HCT116 (cell line): ENCODE results near the gene CTNNA2.

Experiments used
- CTCF ChIP-seq, 3 experiments: fragments of 200-600 bp in 1 of 3; sonication (generic) in 1 of 3; IDR thresholded peaks in 2 of 3; conservative IDR thresholded peaks in 1 of 3; 2 replicates each; pipeline ENCODE4 v1.5.1; 2012 to 2017; ENCODE audit warnings: low read depth in 2 of 3, low read length in 2 of 3, antibody characterized with exemption in 1 of 3, borderline replicate concordance in 1 of 3, control low read depth in 1 of 3, mild to moderate bottlenecking in 1 of 3, mixed read lengths in 1 of 3, mixed run types in 1 of 3, moderate library complexity in 1 of 3; ENCODE audit not compliant: insufficient read depth in 1 of 3
- EZH2 ChIP-seq: fragments of 200-600 bp; sonication (generic); IDR thresholded peaks from 2 replicates; pipeline ENCODE4 v1.6.1; 2017; ENCODE audit warnings: antibody characterized with exemption, mixed run types
- EZH2phosphoT487 ChIP-seq: fragments of 200-600 bp; IDR thresholded peaks from 2 replicates; pipeline ENCODE4 v1.6.1; 2018; ENCODE audit warnings: antibody characterized with exemption, borderline replicate concordance
- POLR2A ChIP-seq: IDR thresholded peaks from 2 replicates; pipeline ENCODE4 v1.7.0; 2011; ENCODE audit warnings: borderline replicate concordance; ENCODE audit not compliant: insufficient read depth, insufficient read length; ENCODE audit errors: extremely low read depth
- POLR2AphosphoS5 ChIP-seq: IDR thresholded peaks from 2 replicates; pipeline ENCODE4 v1.6.1; 2011; ENCODE audit warnings: mild to moderate bottlenecking, low read depth, low read length, moderate library complexity
- RAD21 ChIP-seq: IDR thresholded peaks from 2 replicates; pipeline ENCODE4 v1.6.1; 2012; ENCODE audit warnings: low read depth, mild to moderate bottlenecking
- SP1 ChIP-seq: IDR thresholded peaks from 2 replicates; pipeline ENCODE4 v1.6.1; 2012; ENCODE audit warnings: low read depth
- SRF ChIP-seq: IDR thresholded peaks from 2 replicates; pipeline ENCODE4 v1.6.1; 2012; ENCODE audit warnings: low read depth
- YY1 ChIP-seq: IDR thresholded peaks from 2 replicates; pipeline ENCODE4 v1.6.1; 2011; ENCODE audit warnings: low read length, low read depth, moderate library complexity, mild to moderate bottlenecking; ENCODE audit not compliant: insufficient replicate concordance; ENCODE audit errors: extremely low read depth

DNA sequence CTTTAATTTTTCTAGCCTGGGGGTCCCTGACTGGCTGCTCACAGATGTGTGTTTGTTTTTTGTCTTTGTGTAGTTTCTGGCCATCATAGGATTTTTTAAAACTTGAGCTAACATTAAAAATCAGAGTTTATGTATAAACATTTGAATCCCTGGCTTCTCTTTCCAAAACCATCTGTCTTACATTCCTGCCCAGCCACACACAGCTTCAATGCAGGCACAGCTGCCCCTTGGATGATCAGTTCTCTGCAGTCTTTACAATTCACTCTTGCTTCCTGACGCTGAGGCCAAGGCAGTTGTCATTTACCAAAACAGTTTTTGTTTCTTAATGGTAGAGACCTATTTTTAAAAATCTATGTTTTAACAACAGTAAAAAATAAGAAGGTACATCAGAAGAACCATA lies 960.9 kb downstream of the CTNNA2 start:
- TF ChIP-seq POLR2A (no peak), CTCF (IDR thresholded peaks at IDR 0.05 in 2 of 3, conservative IDR thresholded peaks at IDR 0.05 in 1 of 3; ENCODE audit: borderline replicate concordance in 1 of 3, insufficient read depth in 1 of 3, low read depth in 2 of 3, low read length in 2 of 3) (no peak), EZH2phosphoT487 (no peak), RAD21 (no peak), POLR2AphosphoS5 (no peak), SRF (no peak), EZH2 (no peak), SP1 (no peak), YY1 (no peak)
